NCI-H2227 (cell line): Measurements from ENCODE around the gene AP5M1.
A peak's percentile ranks its signal among the peaks of the same experiment; 100 is the strongest.
"Not testable (repeated sequence)": the region's sequence is repeated elsewhere in the genome, so short reads cannot be mapped to it uniquely, and the experiment has no call there.

Source experiments
- DNase-seq: peaks from one replicate; lab custom pipeline; 2025; ENCODE audit not compliant: unreplicated experiment; lab: John Stamatoyannopoulos, UW

AP5M1 gene

GRCh38 chr14:57290751-57291150, 22.0 kb downstream of the AP5M1 start:
- no peak for DNase-seq

DNA sequence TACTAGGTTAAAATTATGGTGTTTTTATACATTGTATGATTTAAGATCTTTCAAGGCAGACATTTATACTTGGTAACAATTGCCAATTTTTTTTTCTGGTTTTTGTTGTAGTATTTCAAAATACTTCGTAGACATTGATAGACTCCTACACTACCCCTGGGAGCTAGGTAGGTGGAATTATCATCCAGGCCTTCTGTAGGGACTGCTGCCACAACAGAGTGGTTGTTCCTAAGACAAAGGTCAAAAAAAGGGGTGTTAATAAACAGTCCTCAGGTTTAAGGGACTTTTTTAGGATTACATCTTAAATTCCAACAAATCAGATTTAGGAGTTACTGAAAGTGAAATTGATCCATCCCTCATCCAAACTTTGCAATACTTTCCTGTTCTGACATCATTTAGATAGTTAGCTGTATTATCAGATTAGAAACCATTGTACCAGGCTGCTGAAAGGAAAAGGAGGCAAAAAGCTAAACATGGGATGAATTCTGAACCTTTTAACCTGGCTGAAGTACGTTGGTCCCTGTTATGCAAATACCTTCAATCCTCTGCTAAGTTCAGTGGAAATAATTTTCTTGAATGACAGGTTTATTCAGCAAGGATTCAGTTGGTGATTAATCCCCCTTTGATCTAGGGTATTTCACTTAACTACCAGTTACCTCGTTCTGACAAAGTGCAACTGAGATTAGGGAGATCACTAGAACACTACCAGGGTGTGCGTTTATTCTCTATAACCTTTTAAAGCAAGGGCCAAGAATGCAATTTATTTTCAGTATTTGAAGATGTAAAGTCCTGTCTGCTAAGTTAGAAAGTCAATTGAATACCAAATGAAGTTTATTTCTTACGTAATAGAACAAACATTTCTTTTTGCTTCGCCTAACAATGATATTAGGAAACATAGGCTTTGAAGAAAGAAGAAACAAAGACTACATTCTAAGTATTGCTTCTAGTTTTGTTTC, 23.2 kb downstream of the AP5M1 start:
- no peak for DNase-seq

GRCh38 chr14:57293866-57294837, 25.4 kb downstream of the AP5M1 start:
- DNase-seq = no peak

- no peak for DNase-seq
These were observed 26.5 kb downstream of the AP5M1 start for GRCh38 chr14:57295239-57295638.

- no peak for DNase-seq
These were observed 29.1 kb downstream of the AP5M1 start for GRCh38 chr14:57297852-57298251.

GRCh38 chr14:57299511-57299910, 30.7 kb downstream of the AP5M1 start:
- no peak for DNase-seq

DNA sequence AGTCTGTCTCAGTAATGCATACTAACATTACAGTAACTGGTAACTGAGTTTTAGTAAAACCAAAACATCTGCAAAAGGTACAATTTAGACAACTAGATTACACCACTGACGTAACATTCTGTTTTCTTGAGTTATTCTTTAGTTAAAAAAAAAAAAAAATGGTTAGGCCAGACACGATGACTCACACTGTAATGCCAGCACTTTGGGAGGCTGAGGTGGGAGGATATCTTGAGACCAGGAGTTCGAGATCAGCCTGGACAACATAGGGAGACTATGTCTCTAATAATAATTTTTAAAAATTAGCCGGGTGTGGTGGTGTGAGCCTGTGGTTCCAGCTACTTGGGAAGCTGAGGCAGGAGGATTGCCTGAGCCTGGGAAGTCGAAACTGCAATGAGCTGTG, 34.1 kb downstream of the AP5M1 start:
- DNase-seq = no peak

DNA sequence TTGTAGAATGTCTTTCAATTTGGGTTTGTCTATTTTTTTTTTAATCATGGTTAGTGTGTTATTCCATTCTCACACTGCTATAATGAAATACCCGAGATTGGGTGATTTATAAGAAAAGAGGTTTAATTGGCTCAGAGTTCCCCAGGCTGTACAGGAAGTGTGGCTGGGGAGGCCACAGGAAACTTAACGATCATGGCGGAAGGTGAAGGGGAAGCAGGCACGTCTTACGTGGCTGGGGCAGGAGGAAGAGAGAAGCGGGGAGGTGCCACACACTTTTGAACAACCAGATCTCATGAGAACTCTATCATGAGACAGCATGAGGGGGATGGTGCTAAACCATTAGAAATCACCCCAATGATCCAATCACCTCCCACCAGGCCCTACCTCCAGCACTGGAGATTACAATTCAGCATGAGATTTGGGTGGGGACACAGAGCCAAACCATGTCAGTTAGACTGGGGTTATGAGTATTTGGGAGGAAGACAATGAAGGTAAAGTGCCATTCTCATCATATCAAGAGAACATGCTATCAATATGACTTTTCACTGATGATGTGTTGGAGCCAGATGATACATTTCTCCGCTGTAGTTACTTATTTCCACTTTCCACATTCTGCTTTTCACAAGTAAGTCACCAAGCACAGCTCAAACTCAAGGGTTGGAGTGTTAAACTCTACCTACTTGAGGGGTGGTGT, 45.8 kb downstream of the AP5M1 start:
- no peak for DNase-seq

DNA sequence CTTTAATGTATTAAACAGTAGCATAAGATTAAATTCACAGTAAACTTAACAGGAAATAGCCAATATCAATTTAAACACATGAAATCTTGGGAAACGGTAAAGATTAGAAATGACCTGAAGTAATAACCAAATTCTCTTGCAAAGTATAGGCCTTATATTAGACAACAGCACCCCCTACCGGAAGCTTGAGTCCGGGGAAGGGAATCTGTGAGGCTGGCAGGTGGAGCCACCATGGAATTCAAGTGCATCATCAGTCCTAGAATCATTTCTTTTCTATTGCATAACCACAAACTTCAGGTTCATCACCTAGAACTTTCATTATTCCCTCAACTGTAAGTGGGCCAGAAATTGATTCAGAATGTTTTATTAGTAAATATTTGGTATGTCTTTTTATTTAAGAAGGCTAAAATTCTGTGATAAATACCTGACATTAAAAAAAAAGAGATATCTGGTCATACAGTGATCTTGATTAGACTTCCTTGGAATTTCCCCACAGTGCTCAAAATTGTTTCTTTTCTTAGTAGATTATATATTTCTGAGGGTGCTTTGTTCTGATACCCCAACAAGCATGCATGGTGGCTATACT, 48.6 kb downstream of the AP5M1 start:
- peak; percentile 84 for DNase-seq

- DNase-seq = no peak
These were observed 50.9 kb downstream of the AP5M1 start for GRCh38 chr14:57319636-57320192.

DNA sequence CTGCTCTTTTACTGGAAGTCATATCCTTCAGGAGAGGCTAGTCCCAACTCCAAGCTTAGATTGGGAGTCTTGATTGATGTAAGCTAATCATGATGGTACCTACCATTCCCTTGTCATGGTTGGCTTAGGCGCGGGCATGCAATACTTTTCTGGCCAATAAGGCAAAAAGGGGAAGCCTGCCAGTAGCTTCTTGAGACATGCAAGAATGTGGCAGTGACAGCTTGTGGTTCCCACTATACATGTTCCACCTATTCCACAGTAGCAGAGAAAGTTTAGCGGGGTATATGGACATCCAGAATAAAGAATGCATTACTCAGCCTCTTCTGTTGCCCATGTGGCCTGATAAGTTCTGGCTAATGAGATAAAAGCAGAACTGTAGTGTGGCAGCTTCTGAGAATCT, 55.0 kb downstream of the AP5M1 start:
- no peak for DNase-seq

GRCh38 chr14:57326253-57326652, 57.5 kb downstream of the AP5M1 start:
- DNase-seq = no peak

DNA sequence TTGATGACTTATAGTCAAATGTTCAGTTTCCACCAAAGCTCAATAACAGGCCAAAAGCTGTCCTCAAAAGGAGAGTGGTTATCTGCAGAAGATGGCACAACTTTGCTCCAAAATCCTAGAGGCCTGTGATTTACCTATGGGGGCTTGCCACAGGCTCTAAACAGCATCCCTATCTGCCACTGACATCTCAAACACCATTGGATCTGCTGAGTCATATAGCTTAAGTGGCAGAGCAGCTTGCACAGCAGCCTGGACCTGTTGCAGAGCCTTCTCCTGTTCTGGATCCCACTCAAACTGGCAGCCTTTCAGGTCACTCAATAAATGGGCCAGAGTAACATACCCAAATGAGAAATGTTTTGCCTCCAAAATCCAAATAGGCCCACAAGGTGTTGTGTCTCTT, 61.1 kb downstream of the AP5M1 start:
- no peak for DNase-seq

GRCh38 chr14:57332475-57332874, 63.7 kb downstream of the AP5M1 start:
- not testable (repeated sequence) for DNase-seq

DNA sequence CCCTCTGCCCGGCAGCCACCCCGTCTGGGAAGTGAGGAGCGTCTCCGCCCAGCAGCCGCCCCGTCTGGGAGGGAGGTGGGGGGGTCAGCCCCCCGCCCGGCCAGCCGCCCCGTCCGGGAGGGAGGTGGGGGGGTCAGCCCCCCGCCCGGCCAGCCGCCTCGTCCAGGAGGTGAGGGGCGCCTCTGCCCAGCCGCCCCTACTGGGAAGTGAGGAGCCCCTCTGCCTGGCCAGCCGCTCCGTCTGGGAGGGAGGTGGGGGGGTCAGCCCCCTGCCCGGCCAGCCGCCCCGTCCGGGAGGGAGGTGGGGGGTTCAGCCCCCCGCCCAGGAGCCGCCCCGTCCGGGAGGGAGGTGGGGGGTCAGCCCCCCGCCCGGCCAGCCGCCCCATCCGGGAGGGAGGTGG, 65.0 kb downstream of the AP5M1 start:
- not testable (repeated sequence) for DNase-seq

DNA sequence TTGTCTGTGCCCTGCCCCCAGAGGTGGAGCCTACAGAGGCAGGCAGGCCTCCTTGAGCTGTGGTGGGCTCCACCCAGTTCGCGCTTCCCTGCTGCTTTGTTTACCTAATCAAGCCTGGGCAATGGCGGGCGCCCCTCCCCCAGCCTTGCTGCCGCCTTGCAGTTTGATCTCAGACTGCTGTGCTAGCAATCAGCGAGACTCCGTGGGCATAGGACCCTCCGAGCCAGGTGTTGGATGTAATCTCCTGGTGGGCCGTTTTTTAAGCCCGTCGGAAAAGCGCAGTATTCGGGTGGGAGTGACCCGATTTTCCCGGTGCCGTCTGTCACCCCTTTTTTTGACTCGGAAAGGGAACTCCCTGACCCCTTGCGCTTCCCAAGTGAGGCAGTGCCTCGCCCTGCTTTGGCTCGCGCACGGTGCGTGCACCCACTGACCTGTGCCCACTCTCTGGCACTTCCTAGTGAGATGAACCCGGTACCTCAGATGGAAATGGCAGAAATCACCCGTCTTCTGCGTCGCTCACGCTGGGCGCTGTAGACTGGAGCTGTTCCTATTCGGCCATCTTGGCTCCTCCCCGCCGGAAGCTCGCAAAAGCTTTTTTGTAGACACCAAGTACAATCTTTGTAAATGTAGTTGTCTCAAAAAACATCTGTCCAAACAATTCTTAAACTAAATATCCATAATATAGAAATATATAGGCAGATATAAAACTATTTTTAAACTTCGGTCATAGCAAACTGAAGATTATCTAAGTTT, 75.0 kb downstream of the AP5M1 start:
- not testable (repeated sequence) for DNase-seq

- DNase-seq = peak; percentile 7
These were observed 76.3 kb downstream of the AP5M1 start for GRCh38 chr14:57345106-57345505.

GRCh38 chr14:57346741-57347140, 78.0 kb downstream of the AP5M1 start:
- peak; percentile 19 for DNase-seq
